Stimulated activated CD4-positive, alpha-beta T cell treated with anti-CD3 and anti-CD28 coated beads, Interleukin-15, amount 100 ng/mL, for 48 hours (primary cell): ENCODE data around the gene PRDM16.
A peak's percentile ranks its signal among the peaks of the same experiment; 100 is the strongest.

Source experiments
- DNase-seq, 2 donors: peaks; one replicate each; pipeline ENCODE4 v3.0.0-alpha.2; 2020; ENCODE audit warnings: low read depth in 2 of 2

Gene PRDM16

DNA sequence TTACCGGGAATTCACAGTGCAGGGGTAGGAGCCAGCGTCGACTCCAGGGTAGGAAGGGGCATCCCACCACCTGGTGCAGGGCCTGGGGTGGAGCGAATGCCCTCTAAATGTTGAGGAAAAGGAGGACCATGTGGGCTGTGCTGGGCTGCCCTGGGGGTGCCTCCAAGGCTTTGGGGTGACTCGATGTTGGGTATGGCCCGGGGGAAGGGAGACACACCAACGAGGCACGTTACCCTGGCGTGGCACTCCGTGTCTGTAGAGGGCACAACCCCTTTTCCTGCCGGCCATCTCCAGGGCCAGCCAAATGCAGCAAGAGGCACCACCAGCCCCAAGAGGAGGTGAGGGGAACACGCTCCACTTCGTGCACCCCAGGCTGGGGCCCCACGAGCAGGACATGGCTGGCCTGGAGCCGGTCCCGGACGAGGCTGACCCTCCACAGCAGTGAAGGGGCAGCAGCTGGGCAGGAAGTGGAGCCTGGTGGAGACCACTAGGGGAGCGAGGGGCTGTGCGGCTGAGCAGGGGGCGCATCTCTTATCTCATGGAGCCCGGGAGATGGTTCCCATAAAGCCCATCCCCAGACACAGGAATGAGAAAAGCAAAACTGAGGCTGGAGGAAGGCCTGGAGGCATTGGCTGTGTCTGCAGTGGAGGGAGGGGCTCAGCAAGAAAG lies 36.5 kb upstream of the PRDM16 start:
- DNase-seq = no peak

DNA sequence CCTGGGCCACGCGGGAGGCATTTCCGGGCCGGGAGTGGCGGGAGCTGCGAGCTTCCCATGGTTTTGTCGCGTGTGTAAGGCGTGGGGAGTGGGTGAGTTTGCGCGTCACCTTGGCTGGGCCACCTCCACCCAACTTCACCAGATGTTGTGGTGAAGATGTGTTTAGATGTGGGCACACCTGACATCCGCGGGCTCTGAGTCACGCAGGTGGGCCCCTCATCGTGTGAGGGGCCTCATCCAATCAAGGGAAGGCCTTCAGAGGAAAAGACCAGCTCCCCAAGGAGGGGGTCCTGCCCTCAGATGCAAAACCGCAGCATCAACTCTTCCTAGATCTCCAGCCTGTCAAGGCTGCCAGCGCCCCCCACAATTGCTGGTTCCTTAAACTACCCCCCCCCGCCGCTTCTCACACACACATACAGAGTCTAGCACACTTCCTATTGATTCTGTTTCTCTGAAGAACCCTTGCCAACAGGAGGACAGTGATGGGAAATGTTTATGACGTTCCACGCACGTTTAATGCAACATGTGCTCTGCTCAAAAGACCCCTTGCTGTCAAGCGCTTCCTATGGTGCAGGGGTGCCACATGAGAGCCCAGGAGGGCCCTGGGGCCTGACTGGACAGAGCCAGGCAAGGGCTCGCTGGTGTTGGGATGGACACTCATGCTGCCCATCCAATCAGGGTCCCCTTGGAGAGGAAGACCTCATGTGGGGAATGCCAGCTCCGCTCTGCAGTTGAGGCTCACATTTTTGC lies 35.8 kb upstream of the PRDM16 start:
- peak in 1 of 2 donors; percentile 3 for DNase-seq

DNA sequence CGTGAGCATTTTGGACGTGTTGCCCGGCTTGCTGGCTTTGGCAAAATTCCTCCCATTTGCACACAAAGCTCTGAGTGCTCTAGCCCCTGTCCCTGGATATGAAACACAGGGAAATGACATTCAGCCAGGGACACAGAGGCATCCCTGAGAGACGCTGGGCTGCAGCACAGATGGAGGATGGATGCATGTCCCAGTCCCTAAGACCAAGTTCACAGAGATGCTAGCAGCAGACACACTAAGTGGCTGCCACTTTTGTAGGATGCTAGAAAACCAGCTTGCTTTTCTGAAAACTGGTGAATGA lies 35.3 kb upstream of the PRDM16 start:
- DNase-seq = no peak

DNA sequence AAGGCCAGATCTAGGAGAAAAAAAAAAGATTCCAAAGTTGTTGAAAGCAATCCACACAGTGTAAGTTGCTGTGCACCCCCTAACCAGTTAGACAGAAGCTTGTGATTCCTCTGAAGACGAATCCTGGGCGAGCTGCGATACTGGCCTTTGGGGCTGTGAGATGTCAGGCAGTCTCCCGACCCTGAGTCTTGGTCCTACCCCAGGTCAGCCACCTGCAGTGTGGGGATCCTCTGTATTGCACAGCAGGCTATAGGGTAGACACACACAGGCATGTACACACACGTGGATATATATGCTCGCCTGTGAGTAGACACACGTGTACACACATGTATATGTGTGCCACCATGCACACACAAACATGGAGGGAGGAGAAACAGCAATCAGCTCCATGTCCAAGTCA lies 34.8 kb upstream of the PRDM16 start:
- DNase-seq = no peak

DNA sequence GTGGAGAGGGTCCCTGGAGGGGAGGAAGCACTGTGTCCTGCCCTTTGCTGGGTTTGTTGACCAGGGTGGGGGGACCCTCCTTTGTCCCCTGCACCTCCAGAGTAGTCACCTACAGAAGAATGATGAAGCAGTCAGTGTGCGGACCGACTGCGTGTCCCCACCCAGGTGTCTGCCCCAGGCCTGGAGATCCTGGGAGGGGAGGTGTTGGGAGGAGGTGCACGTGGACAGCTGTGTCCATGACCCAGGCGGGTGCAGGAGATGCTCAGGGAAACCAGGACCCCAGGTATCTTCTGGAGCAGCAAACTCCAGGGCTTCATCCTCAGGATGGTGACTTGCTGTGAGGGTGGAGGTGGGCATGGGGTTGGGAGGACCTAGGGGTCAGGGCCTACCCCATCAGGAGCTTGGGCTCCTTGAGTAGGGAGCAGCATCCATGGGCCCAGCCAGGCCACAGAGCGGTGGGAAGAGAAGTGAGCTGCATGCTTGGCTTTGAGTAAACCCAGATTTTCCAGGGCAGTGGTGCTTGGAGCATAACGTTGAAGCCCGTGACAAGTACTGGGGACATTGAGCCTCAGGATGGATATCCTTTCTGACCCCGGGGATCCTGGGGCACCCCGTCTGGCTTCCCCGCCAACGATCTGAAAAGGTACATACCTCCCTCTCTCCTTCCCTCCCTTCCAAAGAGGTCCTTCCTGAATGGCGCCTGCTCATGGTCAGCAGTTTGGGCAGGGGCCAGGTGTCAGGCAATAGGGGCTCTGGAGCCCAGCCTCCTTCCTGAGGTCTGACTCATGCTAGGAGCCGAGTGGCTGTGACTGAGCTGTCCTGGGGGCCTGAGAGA lies 34.1 kb upstream of the PRDM16 start:
- DNase-seq = no peak

DNA sequence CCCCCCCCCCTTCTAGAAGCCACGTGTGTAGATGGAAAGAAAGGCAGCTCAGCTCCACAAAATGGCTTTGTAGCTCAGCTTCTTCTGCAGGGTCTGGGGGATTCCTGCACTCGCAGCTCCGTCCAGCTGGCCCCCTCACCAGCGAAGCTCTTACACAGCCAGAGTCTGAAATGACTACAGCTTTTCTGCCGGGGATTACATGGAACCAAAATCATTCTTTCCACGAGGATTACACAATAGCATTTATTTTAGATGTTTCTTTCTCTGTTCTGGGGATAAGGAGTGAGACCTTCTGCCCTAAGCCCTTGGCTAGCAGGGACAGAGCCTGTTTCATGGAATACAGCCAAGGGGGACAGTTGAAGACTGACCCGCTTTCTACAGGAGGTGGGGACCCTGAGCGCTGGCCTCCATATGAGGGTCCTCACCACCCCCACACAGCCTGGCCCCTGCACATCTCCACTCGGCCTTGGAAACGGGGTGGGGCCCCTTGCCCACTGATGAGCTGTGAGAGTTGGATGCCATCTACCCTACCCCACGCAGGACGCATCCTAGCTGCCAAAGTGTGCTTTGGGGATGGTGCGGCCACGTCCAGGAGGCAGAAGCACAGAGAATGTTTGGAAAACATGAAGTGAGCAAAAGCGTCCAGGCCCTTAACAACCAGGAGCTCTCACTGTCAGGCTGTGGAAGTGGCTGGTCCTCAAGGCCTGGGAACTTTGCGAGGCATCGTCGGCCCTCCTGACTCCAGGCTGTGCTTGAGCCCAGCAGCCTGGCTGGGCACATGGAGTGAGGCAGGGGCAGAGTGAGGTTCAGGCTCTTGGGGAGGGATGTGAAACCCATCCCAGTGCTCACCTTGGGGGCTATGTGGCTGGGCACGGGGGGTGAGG lies 33.2 kb upstream of the PRDM16 start:
- DNase-seq = no peak

DNA sequence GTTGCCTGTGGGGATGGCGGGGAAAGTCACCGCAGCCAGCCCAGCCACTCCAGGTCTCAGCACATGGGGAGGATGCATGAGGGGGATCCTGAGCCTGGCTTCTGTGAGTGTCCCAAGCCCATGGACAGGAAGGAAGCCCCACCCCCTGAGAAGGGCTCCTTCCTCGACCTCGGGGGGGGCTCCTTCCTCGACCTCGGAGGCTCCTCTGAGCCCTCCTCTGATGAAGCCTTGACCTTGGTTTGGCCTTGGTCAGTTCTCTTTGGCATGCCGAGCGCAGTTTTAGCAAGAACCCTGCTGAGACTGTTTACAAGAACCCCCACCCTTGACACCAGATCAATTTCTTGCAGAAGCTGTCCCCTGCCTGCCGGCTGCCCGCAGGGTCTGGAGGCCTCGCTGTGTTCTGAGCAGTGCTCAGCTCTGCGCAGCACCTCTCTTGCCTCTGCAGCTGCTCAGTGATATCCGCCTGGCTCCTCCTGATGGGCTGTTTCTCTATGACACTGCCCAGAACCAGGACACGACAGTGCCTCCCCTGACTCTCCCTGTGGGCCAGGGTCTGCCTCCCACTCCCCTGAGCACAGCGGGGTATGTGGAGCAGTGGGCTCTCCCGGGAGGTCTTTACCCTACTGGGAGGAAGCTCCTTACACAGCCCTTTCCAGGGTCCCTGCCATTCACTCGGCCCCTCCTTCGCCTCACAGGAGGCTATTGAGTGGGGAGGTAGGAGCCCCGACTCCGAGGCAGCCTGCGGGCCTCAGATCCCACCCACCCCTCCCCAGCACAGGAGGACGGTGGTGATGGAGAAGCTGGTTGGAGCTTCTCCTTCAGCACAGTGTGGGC lies 32.3 kb upstream of the PRDM16 start:
- no peak for DNase-seq

DNA sequence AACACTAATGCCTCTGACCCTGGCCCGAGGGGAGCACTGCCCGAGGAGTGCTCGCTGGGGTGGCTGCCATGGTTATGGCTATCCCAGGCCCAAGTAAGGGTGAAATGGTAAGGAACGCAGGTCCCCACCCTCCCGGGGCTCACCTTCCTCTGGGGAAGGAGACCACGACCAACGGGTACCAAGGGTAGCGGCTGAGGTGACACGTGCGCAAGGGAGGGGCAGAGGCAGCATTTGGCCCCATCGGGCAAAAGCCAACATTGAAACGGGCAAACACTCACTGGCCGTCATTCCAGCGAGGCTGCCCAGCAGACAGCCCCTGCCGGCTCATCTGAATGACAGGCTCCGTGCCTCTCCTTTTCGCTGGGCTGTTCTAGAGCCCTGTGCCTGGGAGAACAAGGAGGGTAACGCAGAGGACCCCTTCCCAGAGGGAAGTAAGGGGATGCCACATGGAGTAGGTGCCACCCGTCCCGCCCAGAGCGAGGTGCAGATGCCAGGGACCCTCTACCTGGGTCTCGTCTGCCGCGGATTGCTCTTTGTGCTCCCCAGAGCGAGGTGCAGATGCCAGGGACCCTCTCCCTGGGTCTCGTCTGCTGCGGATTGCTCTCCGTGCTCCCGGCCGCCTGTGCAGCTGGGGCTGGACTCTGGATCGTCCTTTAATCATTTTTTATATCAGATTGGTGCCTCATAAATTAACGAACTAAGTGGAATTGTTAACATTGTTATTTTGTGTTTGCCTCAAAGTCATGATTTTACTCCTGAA lies 31.5 kb upstream of the PRDM16 start:
- DNase-seq = no peak

DNA sequence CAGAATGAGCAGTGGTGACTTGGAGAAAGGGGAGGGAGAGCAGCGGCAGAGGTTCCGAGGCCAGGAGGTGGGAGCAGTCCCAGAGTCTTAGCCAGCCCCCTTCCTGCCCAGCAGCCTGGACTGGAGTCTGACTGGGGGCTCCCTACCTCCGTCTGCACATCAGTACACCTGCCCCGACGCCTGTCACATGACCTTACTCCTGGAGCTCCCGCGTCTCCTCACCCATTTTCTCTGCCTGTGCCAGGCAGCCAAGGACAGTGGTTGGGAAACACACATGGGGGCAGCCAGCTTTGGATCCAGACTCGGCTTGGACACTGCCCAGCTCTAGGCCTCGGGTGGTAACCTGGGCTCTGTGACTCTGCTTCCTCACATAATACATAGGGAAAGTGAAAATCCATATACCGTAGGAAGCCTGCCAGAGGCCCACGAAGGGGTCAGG lies 30.9 kb upstream of the PRDM16 start:
- no peak for DNase-seq

DNA sequence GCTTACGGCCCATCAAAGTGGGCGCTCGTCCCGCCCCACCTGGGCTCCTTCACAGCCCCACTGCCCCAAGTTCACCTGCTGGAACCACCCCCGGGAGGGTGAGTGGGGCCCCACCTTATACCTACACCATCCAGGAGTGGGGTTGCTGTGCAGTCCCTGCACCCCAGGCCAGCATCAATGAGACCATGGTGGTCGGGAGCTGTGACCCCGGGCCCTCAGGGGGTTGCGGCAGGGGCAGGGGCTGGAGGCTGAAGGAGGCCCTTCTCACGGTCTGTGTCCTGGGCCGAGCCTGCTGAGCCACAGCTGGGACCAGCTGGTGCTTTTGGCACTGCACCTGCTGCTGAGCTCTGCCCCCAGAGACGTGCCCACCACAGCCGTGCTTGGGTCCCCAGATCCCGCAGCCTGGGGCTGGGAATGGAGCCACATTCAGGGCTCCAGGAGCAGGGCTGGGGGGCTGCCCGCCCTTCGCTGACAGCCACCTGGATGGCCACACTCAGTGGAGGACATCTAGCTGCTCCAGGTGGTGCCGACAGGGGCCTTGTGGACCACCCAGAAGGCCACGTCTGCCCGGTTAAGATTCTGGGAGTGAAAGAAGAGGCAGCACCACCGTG lies 30.3 kb upstream of the PRDM16 start:
- DNase-seq = no peak

DNA sequence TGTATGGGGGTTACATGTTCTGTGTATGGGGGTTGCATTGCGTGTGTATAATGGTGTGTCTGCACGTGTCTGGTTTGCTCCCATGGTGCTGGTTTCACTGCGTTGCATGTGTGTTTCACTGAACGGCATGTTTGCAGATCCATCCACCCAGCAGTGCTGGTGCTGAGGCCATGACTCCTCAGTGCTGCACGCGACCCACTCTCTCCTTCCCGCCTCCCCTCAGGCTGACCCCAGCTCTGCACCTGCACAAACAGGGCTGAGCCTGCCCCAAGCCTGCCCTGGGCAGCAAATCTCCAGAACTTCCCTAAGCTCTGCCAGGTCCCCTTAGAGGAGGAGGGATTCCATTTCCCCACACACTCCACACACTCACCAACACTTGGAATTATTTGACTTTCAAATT lies 29.0 kb upstream of the PRDM16 start:
- no peak for DNase-seq

DNA sequence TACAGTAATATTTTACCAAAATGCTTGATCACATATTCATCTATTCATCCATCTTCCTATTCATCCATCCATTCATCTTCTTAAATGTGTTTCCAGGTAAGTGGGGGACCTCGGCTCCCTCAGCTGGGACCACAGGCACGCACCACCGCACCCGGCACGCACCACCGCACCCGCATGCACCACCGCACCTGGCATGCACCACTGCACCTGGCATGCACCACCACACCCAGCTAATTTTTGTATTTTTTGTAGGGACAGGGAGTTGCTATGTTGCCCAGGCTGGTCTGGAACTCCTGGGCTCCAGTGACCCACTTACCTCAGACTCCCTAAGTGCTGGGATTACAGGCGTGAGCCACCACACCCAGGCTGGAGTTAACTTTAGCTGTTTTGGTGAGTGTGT lies 26.5 kb upstream of the PRDM16 start:
- no peak for DNase-seq

DNA sequence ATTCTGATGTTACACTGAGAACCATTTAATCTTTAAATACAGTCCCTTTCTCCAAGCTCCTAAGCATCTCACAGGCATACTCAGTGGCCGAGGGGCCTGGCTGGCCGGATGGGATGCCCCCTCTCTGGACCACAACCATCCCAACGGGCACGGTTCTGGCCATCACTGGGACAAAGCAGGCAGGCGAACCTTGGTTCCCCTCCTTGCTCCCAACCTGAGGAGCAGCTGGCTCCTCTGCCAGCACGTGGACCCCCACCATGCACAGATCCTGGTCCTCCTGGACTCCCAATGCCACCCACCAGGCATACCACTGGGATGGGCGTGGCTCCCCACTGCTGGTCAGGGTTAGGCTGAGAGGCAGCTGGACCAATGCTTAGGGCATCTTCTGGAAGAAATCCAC lies 19.8 kb upstream of the PRDM16 start:
- no peak for DNase-seq

DNA sequence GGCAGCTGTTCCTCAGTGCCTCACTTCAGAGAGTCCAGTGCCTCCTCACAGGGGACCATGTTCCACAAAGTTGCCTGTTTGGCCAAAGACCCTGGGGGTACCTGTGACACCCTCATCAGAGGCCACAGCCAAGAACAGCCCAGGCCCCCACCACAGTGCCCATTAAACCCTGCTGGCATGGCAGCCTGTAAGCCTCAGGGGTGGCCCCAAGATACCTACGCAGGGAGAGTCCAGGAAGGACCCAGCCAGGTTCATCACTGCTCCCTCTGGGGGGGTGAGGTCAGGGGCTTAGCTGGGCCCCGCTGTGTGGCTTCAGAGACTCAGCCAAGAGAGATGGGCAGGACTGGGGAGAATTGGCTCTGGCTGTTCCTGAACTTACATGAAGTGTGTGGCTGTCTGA lies 19.1 kb upstream of the PRDM16 start:
- no peak for DNase-seq

DNA sequence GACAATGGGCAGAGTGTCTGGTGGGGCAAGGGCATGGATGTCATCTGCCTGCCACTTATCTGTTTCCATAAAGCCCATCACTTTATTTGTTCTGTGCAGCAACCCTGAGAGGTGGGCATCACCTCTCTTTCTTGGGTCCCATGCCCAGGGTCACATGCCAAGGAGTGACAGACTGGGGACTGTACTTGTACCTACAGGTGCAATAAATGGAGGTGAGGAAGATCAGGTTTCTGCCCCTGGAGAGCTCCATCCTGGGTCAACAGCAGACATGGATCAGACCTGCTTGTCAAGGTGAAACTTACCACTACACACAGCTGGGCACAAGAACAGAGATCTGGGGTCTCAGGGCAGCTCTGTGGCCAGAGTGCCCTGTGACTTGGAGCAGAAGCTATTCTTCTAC lies 18.4 kb upstream of the PRDM16 start:
- DNase-seq = no peak

DNA sequence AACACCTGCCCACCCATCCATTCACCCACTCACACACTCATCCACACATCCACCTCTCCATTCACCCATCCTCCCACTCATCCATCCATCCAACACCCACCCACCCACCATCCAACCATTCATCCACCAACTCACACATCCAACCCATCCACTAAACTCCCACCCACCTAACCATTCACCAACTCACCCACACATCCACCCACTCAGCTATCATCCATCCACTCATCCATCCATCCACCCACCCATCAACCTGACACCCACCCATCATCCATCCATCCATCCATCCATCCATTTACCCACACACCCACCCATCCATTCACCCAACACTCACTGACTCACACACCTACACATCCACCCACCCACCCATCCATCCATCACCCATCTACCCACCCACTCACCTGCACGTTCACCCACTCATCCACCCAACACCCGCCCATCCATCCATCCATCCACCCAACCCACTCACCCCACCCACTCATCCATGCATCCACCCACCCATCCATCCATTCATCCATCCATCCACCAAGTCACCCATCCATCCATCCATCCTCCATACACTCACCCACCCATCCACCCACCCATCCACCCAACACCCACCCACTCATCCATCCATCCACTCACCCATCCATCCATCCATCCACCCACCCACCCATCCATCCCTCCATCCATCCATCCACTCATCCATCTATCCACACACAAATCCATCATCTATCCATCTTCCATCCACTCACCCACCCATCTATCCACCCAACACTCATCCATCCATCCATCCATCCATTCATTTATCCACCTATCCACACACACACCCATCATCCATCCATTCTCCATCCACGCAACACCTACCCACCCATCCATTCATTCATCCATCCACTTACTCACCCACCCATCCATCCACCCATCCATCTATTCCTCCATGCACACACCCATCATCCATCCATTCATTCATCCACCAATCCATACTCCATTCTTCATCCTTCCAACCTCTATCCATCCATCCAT lies 17.4 kb upstream of the PRDM16 start:
- no peak for DNase-seq

DNA sequence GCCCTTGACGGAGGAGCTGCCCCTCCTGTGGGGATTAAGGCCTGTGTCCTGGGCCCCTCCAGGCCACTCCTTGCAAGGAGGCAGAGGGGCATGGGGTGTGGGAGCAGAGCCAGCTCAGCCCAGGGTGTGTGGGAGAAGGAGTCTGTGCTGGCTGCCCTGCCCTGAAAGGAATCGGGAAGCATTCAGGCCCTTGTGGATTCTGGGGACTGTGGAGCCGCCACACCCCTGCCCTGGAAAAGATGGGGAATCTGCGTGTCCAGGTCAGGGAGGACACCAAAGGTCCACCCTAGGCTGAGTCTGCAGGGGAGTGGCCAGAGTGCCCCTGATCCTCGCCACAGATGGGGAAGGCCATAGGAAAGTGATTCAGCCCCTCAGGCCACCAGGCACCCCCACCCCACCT lies 16.5 kb upstream of the PRDM16 start:
- no peak for DNase-seq

DNA sequence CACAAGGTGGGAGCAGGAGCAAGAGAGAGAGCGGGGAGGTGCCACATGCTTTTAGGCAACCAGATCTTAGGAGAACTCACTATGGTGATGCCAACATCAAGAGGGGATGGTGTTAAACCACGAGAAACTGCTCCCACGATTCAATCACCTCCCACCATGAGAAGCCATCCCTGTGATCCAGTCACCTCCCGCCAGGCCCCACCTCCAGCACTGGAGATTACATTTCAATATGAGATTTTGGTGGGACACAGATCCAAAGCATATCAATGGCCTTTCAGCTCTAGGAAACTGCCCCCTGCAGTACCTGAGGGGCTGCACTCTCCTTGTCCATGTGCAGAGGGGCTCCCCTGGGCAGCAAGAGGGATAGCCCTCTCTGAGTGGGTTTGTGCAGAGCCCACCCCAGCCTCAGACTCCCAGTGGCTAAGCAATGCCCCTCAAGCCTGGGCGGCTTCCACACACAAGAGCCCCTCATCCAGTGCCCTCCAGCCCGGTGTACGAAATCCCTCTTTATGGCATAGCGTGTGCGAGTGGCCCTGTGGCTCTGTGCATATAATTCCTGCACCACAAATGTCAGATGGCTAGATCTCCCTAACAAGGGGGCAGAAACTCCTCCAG lies 15.5 kb upstream of the PRDM16 start:
- no peak for DNase-seq
